ENCODE results near the gene MMD2.

MMD2 gene

GRCh38 chr7:4873071-4873944 lies 85.7 kb downstream of the MMD2 start:
- H3K4me3 ChIP-seq (ENCODE audit: low read length) = no peak overlapping the region
- DNase-seq (ENCODE audit: low read depth) = no peak
- TF ChIP-seq CTCF (conservative IDR thresholded peaks at IDR 0.05; ENCODE audit: low read depth, low read length) = no peak

GRCh38 chr7:4871930-4872675 lies 86.9 kb downstream of the MMD2 start:
- no peak for DNase-seq (ENCODE audit: low read depth)
- no peak for TF ChIP-seq CTCF (conservative IDR thresholded peaks at IDR 0.05; ENCODE audit: low read depth, low read length)
- no peak overlapping the region for H3K4me3 ChIP-seq (ENCODE audit: low read length)

- DNase-seq (ENCODE audit: low read depth) = no peak
- no peak overlapping the region for H3K4me3 ChIP-seq (ENCODE audit: low read length)
- TF ChIP-seq CTCF (conservative IDR thresholded peaks at IDR 0.05; ENCODE audit: low read depth, low read length) = no peak
These were observed 87.8 kb downstream of the MMD2 start for GRCh38 chr7:4871056-4871680.

- no peak for TF ChIP-seq CTCF (conservative IDR thresholded peaks at IDR 0.05; ENCODE audit: low read depth, low read length)
- no peak overlapping the region for H3K4me3 ChIP-seq (ENCODE audit: low read length)
- no peak for DNase-seq (ENCODE audit: low read depth)
These were observed 90.5 kb downstream of the MMD2 start for GRCh38 chr7:4868493-4868892.

GRCh38 chr7:4866528-4867496 lies 92.2 kb downstream of the MMD2 start:
- no peak overlapping the region for H3K4me3 ChIP-seq (ENCODE audit: low read length)
- TF ChIP-seq CTCF (conservative IDR thresholded peaks at IDR 0.05; ENCODE audit: low read depth, low read length) = no peak
- no peak for DNase-seq (ENCODE audit: low read depth)

GRCh38 chr7:4862156-4862555 lies 96.8 kb downstream of the MMD2 start:
- peak overlapping the region; percentile 48 for H3K4me3 ChIP-seq (ENCODE audit: low read length)
- TF ChIP-seq CTCF (conservative IDR thresholded peaks at IDR 0.05; ENCODE audit: low read depth, low read length) = no peak
- DNase-seq (ENCODE audit: low read depth) = no peak

All from retinal pigment epithelial cell (primary cell).